Gastrocnemius medialis (tissue), 4 donors: Measurements from ENCODE around the gene FAM171A1.

Experiments
- CTCF ChIP-seq, 5 experiments: fragments of 450-650 bp in 3 of 5; fragments of 200-600 bp in 2 of 5; sonication (generic) in 2 of 5; IDR thresholded peaks in 4 of 5; conservative IDR thresholded peaks in 1 of 5; 1 replicate in 4 of 5; 2 replicates in 1 of 5; pipeline ENCODE4 v1.5.1; 2016 to 2019; ENCODE audit warnings: antibody characterized with exemption in 5 of 5, mild to moderate bottlenecking in 3 of 5, moderate library complexity in 3 of 5
- POLR2A ChIP-seq, 2 donors: fragments of 450-650 bp; IDR thresholded peaks; one replicate each; pipeline ENCODE4 v1.6.1; 2017; ENCODE audit warnings: antibody characterized with exemption in 2 of 2, mild to moderate bottlenecking in 2 of 2, moderate library complexity in 2 of 2

DNA sequence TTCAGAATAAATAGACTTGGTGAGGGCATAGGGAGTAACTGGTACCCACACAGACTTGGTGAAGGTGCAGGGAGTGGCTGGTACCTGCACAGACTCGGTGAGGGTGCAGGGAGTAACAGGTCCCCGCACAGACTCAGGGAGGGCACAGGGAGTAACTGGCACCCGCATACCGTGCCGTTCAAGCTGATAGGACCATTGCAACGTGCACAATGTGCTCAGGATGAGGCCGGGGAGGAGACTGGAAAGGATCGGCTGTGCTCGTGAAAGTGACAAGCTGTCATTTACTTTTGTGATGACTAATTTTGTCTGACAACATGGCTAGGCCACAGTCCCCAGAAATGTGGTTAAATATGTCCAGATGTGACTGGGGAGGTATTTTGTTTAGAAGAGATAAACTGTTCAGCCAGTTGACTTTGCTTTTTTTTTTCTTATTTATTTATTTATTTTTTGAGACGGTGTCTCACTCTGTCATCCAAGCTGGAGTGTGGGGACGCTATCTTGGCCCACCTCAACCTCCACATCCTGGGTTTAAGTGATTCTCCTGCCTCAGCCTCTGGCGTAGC lies 126.4 kb downstream of the FAM171A1 start:
- no peak for TF ChIP-seq CTCF (IDR thresholded peaks at IDR 0.05 in 4 of 5, conservative IDR thresholded peaks at IDR 0.05 in 1 of 5)
- no peak for TF ChIP-seq POLR2A (IDR thresholded peaks at IDR 0.05)
